ENCODE measurements around the gene CRISPLD2.

CRISPLD2 gene

GRCh38 chr16:84890427-84890826 lies 70.6 kb downstream of the CRISPLD2 start:
- DNase-seq: no peak

GRCh38 chr16:84891149-84891795 lies 71.5 kb downstream of the CRISPLD2 start:
- no peak for DNase-seq

GRCh38 chr16:84892097-84892496 lies 72.3 kb downstream of the CRISPLD2 start:
- DNase-seq: no peak

GRCh38 chr16:84893467-84893848 lies 73.7 kb downstream of the CRISPLD2 start:
- DNase-seq: no peak

- no peak for DNase-seq
These were observed 74.2 kb downstream of the CRISPLD2 start for GRCh38 chr16:84893849-84894599.

GRCh38 chr16:84895016-84895415 lies 75.2 kb downstream of the CRISPLD2 start:
- DNase-seq: no peak

GRCh38 chr16:84896847-84897246 lies 77.1 kb downstream of the CRISPLD2 start:
- no peak for DNase-seq

- DNase-seq: no peak
These were observed 78.2 kb downstream of the CRISPLD2 start for GRCh38 chr16:84897911-84898377.

- DNase-seq: no peak
These were observed 78.7 kb downstream of the CRISPLD2 start for GRCh38 chr16:84898447-84898846.

GRCh38 chr16:84899414-84899813 lies 79.6 kb downstream of the CRISPLD2 start:
- DNase-seq: no peak

GRCh38 chr16:84905965-84906460 lies 86.2 kb downstream of the CRISPLD2 start:
- DNase-seq: no peak

GRCh38 chr16:84907051-84907450 lies 87.3 kb downstream of the CRISPLD2 start:
- no peak for DNase-seq

GRCh38 chr16:84907575-84907974 lies 87.8 kb downstream of the CRISPLD2 start:
- DNase-seq: no peak

GRCh38 chr16:84909476-84910085 lies 89.8 kb downstream of the CRISPLD2 start:
- DNase-seq: no peak

GRCh38 chr16:84911486-84912216 lies 91.9 kb downstream of the CRISPLD2 start:
- DNase-seq: no peak

- no peak for DNase-seq
These were observed 93.5 kb downstream of the CRISPLD2 start for GRCh38 chr16:84913315-84913714.

- DNase-seq: no peak
These were observed 94.5 kb downstream of the CRISPLD2 start for GRCh38 chr16:84914273-84914672.

- DNase-seq: no peak
These were observed 96.4 kb downstream of the CRISPLD2 start for GRCh38 chr16:84916178-84916577.

GRCh38 chr16:84916850-84917249 lies 97.1 kb downstream of the CRISPLD2 start:
- no peak for DNase-seq

- no peak for DNase-seq
These were observed 97.7 kb downstream of the CRISPLD2 start for GRCh38 chr16:84917492-84917891.

- no peak for DNase-seq
These were observed 98.5 kb downstream of the CRISPLD2 start for GRCh38 chr16:84918006-84918909.

GRCh38 chr16:84919269-84919668 lies 99.5 kb downstream of the CRISPLD2 start:
- DNase-seq: no peak
